Activated T-cell treated with anti-CD3 and anti-CD28 coated beads, Interleukin-2, amount 50 U/mL, for 4 hours (primary cell): ENCODE results near the gene SPHKAP. TPM values are rescaled to one million over a fixed set of nuclear protein-coding genes. Genes with fewer than 3 reads are reported as not detected.

Source experiments
- ATAC-seq, 2 donors: fragments of 200-7000 bp; cut with Tn5 transposase; one replicate each; pipeline ENCODE4 v1.10.0; 2021
- DNase-seq: peaks from one replicate; pipeline ENCODE4 v3.0.0-alpha.2; 2020
- H3K27me3 Mint-ChIP-seq: one replicate; pipeline ENCODE4 v1.8.0; 2021; ENCODE audit warnings: low read depth, mixed read lengths
- H3K36me3 Mint-ChIP-seq: one replicate; pipeline ENCODE4 v1.8.0; 2022; ENCODE audit warnings: mixed read lengths; ENCODE audit not compliant: insufficient read depth
- H3K4me1 Mint-ChIP-seq: one replicate; pipeline ENCODE4 v1.8.0; 2021; ENCODE audit warnings: low read depth, mixed read lengths
- H3K4me3 Mint-ChIP-seq: one replicate; pipeline ENCODE4 v1.8.0; 2021; ENCODE audit warnings: mild to moderate bottlenecking, moderate library complexity, mixed read lengths
- H3K9me3 Mint-ChIP-seq: one replicate; pipeline ENCODE4 v1.8.0; 2021; ENCODE audit warnings: mixed read lengths
- total RNA-seq, 3 donors: library from RNA; stranded (reverse); gene quantifications; one replicate each; pipeline ENCODE4 v1.2.1, GENCODE V29; 2021

SPHKAP gene
- total RNA-seq, 3 donors from 2014 or later, result not detected

DNA sequence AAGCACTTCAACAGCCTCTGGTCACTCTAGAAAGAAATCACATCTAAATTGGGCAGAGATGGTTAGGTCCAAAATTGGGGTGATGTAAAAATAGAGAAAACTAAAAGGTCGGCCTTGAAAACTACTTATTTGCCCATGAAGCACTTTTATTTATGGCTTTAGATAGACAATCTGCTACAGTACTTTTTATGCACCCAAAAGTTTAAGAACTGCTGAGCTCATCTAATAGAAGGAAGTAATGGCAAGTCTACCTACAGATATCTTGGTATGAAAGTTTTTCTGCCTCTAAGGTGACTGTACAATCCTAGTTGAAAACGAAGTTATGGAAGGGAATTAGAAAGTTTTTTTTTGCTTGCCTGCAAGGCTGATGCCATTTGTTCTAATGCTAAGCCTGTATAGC is 46.2 kb downstream of the SPHKAP start:
- Mint-ChIP-seq H3K4me3 (no peak overlapping the region), H3K36me3 (no peaks in the 10 kb centered on the region), H3K4me1 (no peaks in the 10 kb centered on the region), H3K9me3 (no peaks in the 10 kb centered on the region), H3K27me3 (no peaks in the 10 kb centered on the region)
- ATAC-seq (no peak), DNase-seq (no peak)

DNA sequence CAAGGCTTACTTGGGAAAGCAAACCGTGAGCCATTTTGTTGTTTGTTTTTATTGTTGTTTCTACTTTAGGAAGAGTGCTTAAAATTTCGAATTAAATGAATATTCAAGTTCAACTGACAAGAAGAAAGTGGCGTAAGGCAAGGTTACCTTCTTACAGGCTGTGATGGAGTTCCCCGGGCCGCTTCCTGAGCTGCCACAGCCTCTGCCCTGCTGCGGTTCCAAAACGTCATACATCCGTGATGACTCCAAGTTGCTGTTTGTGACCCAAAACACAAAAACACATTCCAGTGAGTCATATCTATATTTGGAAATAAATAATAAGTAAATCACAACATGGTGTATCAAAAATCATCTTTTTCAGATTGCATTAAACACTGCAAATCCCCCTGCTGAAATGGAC is 49.7 kb downstream of the SPHKAP start:
- H3K4me1 Mint-ChIP-seq, result no peaks in the 10 kb centered on the region
- H3K4me3 Mint-ChIP-seq, result no peak overlapping the region
- no peaks in the 10 kb centered on the region for H3K9me3 Mint-ChIP-seq
- ATAC-seq (no peak), DNase-seq (no peak)
- no peaks in the 10 kb centered on the region for H3K27me3 Mint-ChIP-seq
- H3K36me3 Mint-ChIP-seq, result no peaks in the 10 kb centered on the region

DNA sequence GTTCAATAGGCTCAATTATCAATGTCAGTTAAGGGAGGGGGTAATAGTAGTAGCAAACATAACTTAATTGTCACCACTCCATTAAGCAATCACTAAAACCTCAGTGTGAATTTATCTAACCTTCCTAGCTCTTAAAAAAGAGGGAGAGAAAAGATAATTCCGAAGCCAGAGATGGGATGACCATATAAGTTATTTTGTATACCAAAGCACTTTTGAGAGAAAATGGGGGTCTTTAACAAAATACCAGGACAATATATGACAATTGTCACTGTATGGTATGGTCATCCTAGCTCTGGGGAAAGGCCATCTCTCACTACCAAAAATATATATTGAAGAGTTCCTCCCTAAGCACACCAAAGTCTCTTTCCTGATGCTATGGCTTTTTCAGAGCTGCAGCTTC is 55.1 kb downstream of the SPHKAP start:
- DNase-seq, result no peak
- ATAC-seq, result no peak
- no peaks in the 10 kb centered on the region for H3K36me3 Mint-ChIP-seq
- no peaks in the 10 kb centered on the region for H3K4me1 Mint-ChIP-seq
- no peaks in the 10 kb centered on the region for H3K27me3 Mint-ChIP-seq
- H3K9me3 Mint-ChIP-seq, result peaks cover 4% of the 10 kb centered on the region
- no peak overlapping the region for H3K4me3 Mint-ChIP-seq

DNA sequence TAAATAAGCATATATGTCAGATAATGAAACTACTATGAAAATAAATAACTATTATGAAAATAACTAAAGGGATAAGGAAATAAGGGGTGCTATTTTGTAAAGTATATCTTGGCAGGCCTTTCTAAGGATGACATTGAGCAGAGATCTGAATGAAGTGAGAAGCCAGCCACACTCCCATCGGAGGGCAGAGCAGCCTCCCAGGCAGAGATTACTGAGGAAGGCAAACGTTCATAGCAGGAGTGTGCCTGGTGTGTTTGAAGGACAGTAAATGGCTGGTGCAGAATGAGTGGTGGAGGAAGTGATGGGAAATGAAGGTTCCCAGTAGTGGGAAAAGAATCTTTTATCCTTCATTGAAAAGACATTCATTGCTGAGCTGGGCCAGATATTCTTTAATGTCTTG is 62.5 kb downstream of the SPHKAP start:
- H3K9me3 Mint-ChIP-seq, result no peaks in the 10 kb centered on the region
- DNase-seq (no peak), ATAC-seq (no peak)
- H3K27me3 Mint-ChIP-seq, result no peaks in the 10 kb centered on the region
- H3K4me3 Mint-ChIP-seq, result no peak overlapping the region
- H3K36me3 Mint-ChIP-seq, result no peaks in the 10 kb centered on the region
- H3K4me1 Mint-ChIP-seq, result no peaks in the 10 kb centered on the region

DNA sequence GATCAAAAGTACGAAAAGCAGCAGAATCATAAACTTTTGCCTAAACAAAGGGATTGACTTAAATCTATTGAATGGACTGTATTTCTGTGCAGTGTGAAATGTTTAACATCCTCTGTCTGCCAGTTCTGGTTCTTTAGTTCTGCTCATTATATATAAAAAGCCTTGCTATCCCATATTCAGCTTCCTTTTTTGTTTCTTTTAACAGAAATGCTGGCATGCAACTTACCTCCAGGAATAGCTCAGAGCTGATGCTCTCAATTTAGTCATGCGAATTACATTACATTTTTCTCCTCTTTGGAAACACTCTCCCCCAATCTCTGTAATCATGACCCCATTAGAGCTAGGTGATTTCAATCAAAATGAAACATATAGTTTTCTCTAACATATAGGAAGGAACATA is 73.6 kb downstream of the SPHKAP start:
- ATAC-seq, result no peak
- no peak for DNase-seq
- Mint-ChIP-seq H3K4me3 (no peak overlapping the region), H3K27me3 (no peaks in the 10 kb centered on the region), H3K4me1 (no peaks in the 10 kb centered on the region), H3K36me3 (no peaks in the 10 kb centered on the region), H3K9me3 (peaks cover 3% of the 10 kb centered on the region)

DNA sequence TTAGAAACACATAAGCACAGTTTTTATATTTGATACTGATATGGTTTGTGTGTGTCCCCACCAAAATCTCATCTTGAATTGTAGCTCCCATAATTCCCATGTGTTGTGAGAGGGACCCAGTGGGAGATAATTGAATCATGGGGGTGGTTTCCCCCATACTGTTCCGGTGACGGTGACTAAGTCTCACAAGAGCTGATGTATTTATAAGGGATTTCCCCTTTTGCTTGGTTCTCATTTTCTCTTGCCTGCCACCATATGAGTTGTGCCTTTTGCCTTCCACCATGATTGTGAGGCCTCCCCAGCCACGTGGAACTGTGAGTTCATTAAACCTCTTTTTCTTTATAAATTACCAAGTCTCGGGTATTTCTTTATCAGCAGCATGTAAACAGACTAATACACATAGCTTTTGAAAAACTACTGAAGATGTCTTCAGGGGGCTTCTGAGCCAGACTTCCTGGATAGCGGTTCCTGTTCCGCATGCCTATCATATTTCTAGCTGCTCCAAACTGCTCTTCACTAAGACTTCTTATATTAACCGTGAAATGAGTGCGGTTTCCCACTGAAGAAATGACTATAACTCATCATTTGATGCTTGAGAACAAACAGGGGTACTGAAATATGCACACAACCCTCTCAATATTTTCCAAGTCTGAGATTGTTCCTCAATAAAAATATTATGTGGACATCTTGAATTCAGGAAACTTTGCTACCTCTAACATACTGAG is 75.8 kb downstream of the SPHKAP start:
- Mint-ChIP-seq H3K27me3 (no peaks in the 10 kb centered on the region), H3K9me3 (peaks cover 8% of the 10 kb centered on the region), H3K4me3 (no peak overlapping the region), H3K36me3 (no peaks in the 10 kb centered on the region), H3K4me1 (no peaks in the 10 kb centered on the region)
- ATAC-seq, result no peak
- DNase-seq, result no peak

DNA sequence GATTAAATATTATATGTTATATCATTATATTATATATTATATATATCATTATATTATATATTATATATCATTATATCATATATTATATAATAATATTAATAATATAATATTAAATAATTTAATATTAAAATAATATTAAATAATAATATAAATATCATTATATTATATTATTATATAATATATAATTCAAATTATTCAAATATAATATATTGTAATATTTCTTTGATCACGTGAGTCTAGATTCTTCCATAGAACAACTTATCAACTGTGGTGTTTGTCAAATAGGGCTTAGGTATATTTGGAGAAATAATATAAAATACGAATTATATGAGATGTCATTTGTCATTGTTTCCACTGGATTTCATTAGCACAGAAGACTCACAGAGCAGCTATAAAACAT is 77.3 kb downstream of the SPHKAP start:
- no peaks in the 10 kb centered on the region for H3K36me3 Mint-ChIP-seq
- DNase-seq (no peak), ATAC-seq (no peak)
- no peaks in the 10 kb centered on the region for H3K27me3 Mint-ChIP-seq
- peaks cover 18% of the 10 kb centered on the region for H3K9me3 Mint-ChIP-seq
- H3K4me1 Mint-ChIP-seq, result no peaks in the 10 kb centered on the region
- H3K4me3 Mint-ChIP-seq, result no peak overlapping the region

DNA sequence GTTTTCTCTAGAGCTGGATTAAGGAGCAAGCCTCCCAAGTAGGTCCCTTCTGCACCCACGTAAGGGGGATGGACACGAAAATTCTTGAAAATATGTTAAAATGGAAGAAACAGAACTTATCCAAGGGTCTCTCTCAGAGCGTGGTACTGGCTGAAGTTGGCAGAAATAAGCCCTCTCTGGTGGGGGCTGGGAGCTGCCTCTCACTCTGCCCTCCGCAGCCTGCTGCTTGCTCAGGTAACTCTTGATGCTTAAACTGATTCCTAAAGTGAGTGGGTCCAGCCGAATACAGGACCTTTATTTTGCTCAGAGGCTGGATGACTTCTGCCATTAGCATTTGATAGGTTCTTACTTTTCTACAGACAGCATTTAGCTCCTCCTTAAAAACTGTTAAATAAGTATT is 78.1 kb downstream of the SPHKAP start:
- Mint-ChIP-seq H3K4me1 (no peaks in the 10 kb centered on the region), H3K4me3 (no peak overlapping the region), H3K9me3 (peaks cover 24% of the 10 kb centered on the region), H3K27me3 (no peaks in the 10 kb centered on the region), H3K36me3 (no peaks in the 10 kb centered on the region)
- DNase-seq (no peak), ATAC-seq (no peak)

DNA sequence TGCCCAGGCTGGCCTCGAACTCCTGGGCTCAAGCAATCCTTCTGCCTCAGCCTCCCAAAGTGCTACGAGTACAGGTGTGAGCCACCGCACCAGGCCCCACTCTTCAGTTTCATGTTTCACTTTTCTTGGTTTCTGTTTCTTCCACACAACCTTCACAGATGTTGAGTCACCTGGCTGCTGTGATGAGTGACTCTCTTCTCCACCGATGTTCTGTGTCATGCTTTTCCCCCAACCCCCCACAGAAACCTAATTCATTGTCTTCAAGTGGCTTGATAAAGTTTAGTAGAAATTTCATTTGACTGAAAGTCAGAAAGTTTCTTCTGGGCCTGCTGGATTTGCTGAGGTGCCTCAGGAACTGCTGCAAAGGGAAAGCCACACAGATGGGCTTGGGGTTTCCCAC is 78.5 kb downstream of the SPHKAP start:
- no peaks in the 10 kb centered on the region for H3K4me1 Mint-ChIP-seq
- ATAC-seq (no peak), DNase-seq (no peak)

DNA sequence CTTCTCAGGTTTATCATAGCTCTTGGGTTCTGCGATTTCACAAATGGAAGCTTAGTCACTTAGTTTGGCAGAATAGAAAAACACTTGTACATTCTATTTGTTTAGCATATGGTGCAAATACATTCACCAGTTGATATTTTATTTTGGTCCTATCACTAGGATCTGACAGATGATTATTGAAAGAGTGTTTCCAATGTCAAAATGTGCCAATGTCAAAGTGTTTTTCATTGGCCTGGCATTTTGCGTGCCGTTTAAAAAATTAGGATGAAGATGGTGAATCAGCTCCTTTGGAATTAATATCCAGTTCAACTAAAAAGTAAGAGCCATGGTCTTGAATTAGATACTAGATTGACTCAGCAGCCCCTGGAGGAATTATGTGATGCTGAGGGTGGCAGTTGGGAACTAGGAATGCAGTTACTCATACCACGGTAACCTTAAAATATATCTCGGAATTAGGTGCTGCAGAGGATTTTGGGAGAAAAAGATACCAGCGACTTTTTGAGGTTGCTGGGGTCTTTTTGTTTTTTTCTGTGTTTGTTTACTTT is 87.0 kb downstream of the SPHKAP start:
- H3K36me3 Mint-ChIP-seq, result no peaks in the 10 kb centered on the region
- DNase-seq (no peak), ATAC-seq (no peak)
- H3K4me1 Mint-ChIP-seq, result no peaks in the 10 kb centered on the region
- H3K4me3 Mint-ChIP-seq, result no peak overlapping the region
- peaks cover 19% of the 10 kb centered on the region for H3K9me3 Mint-ChIP-seq
- no peaks in the 10 kb centered on the region for H3K27me3 Mint-ChIP-seq

More for the DNA sequence above, 78.5 kb downstream of the SPHKAP start:
- peaks cover 24% of the 10 kb centered on the region for H3K9me3 Mint-ChIP-seq
- no peaks in the 10 kb centered on the region for H3K27me3 Mint-ChIP-seq
- H3K4me3 Mint-ChIP-seq, result no peak overlapping the region
- no peaks in the 10 kb centered on the region for H3K36me3 Mint-ChIP-seq

DNA sequence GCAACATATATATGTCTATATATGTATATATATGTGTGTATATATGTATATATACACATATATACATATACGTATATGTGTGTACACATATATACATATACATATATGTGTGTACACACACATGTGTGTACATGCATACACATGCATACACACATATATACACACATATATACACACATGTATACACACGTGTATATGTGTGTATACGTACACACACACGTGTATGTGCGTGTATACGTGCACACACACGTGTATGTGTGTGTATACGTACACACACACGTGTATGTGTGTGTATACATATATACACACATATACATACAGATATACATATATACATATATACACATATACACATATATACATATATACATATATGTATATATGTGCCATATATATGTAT is 89.4 kb downstream of the SPHKAP start:
- Mint-ChIP-seq H3K4me3 (no peak overlapping the region), H3K27me3 (no peaks in the 10 kb centered on the region), H3K4me1 (no peaks in the 10 kb centered on the region)

DNA sequence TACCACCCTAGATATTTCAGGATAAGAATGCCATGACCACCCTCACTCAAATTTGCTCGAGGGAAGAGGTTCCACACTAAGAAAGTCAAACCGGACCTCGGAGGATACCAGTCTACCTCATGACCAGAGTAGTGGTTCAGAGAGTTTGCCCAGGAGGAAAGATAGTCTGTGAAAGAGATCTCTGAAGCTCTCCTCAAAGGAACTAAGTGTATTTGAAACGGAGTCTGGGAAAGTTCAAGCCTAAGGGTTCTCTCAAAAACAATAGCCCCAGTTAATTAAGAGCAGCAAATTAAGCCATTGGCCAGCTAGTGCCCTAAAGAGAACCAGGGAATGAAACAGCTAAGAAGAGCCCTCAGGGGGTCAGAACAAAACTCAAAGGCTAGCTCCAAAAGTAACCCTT is 94.9 kb downstream of the SPHKAP start:
- ATAC-seq, result no peak
- no peak for DNase-seq
- H3K36me3 Mint-ChIP-seq, result no peaks in the 10 kb centered on the region
- H3K27me3 Mint-ChIP-seq, result no peaks in the 10 kb centered on the region
- H3K4me1 Mint-ChIP-seq, result no peaks in the 10 kb centered on the region
- H3K9me3 Mint-ChIP-seq, result peaks cover 18% of the 10 kb centered on the region
- no peak overlapping the region for H3K4me3 Mint-ChIP-seq

More for the DNA sequence above, 89.4 kb downstream of the SPHKAP start:
- no peaks in the 10 kb centered on the region for H3K36me3 Mint-ChIP-seq
- DNase-seq (no peak), ATAC-seq (no peak)
- peaks cover 18% of the 10 kb centered on the region for H3K9me3 Mint-ChIP-seq

DNA sequence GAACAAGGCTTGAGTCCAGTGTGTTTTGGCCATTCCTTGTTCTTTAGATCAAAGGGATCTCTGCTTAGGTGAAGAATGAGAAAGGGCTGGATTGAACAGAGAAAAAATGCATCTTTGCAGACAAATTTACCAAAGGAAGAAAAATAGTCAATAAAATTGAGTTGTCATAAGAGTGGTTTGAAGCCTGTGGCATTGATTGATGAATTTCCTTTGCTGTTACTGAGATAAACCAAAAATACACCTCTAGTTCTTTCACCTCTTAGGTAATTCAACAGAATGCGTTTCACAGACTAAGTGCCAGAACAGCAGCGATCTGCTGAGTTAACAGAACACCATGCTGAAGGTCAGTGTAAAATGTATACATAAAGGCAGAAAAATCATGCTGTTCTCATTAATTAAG is 96.8 kb downstream of the SPHKAP start:
- no peak for ATAC-seq
- H3K9me3 Mint-ChIP-seq, result peaks cover 17% of the 10 kb centered on the region
- H3K27me3 Mint-ChIP-seq, result no peaks in the 10 kb centered on the region
- H3K4me3 Mint-ChIP-seq, result no peak overlapping the region
- DNase-seq, result no peak
- H3K4me1 Mint-ChIP-seq, result no peaks in the 10 kb centered on the region
- no peaks in the 10 kb centered on the region for H3K36me3 Mint-ChIP-seq

DNA sequence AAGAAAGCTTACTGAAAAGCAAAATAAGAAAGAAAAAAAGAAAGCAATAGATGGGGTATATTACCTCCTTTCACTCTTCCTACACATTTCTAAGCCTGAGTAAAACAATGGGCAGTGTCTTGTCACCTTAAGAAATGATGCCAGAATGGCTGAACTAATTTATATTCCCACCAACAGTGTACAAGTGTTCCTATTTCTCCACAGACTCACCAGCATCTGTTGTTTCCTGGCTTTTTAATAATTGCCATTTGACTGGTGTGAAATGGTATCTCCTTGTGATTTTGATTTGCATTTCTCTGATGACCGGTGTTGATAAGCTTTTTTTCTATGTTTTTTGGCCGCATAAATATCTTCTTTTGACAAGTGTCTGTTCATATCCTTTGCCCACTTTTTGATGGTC is 98.4 kb downstream of the SPHKAP start:
- Mint-ChIP-seq H3K9me3 (peaks cover 9% of the 10 kb centered on the region), H3K4me1 (no peaks in the 10 kb centered on the region), H3K4me3 (no peak overlapping the region), H3K27me3 (no peaks in the 10 kb centered on the region), H3K36me3 (no peaks in the 10 kb centered on the region)
- no peak for DNase-seq
- ATAC-seq, result no peak

DNA sequence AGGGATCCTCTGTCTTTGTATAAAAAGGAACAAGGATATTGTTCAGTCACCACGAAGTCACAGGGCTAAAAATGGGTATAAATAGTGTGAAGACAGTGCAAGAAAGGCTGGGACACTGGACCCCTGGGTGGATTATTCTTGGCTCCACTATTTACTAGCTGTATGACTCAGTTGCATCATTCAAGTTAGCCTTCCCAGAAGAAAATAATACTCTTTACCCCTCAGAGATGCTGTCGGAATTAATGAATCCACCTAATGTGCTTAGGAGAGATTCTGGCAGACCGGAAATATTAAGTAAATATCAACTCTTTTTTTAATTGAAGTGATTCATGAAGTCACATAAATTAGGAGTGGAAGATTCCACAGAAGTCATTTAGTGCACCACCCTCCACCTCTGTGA is 98.9 kb downstream of the SPHKAP start:
- H3K36me3 Mint-ChIP-seq, result no peaks in the 10 kb centered on the region
- ATAC-seq, result no peak

More for the DNA sequence above, 98.9 kb downstream of the SPHKAP start:
- H3K4me1 Mint-ChIP-seq, result no peaks in the 10 kb centered on the region
- H3K4me3 Mint-ChIP-seq, result no peak overlapping the region
- no peak for DNase-seq
- H3K27me3 Mint-ChIP-seq, result no peaks in the 10 kb centered on the region
- peaks cover 9% of the 10 kb centered on the region for H3K9me3 Mint-ChIP-seq
